Esophagus mucosa (tissue), 1 donor: Measurements from ENCODE around the gene RTRAF. TPM values are rescaled to one million over a fixed set of nuclear protein-coding genes. Genes with fewer than 3 reads are reported as not detected.

Experiments
- ATAC-seq: fragments of 200-7000 bp; cut with Tn5 transposase; one replicate; pipeline ENCODE4 v1.9.1; 2020
- total RNA-seq: library from RNA; stranded (reverse); gene quantifications from one replicate; pipeline ENCODE4 v1.2.4, GENCODE V29; 2023
- donor health status: DM: yes; HTN: yes; CAD: no.

RTRAF gene
- total RNA-seq, 1 donor from 2014 or later: 122 TPM

DNA sequence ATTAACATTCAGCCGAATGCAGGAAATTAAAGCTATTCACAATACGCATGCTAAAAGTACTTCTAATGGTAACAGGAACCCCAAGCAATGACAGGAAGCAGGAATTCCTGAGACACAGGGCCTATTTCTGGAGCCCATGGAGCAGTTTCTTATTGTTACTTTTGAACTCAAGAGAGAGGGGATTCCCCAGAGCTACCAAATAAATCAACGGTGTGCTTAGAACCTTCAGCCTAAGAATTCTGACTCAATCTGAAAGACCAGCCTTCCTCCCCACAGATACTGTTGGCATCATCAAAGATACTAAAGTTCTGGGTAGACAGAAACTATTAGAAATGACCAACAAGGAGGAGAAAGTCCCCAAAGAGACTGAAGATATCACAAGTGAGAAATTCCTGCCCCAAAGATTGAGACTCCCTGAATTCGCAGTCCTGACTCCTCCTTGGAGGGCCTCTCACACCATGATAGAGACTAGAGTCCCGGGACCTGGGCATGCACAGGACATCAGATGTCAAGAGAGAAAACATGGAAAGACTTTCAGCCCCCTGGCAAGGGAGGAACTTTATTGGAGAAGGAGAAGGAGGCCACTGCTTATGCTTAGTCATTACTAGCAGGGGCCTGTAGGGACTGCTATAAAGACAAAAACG, 32.7 kb downstream of the RTRAF start:
- no peak for ATAC-seq

DNA sequence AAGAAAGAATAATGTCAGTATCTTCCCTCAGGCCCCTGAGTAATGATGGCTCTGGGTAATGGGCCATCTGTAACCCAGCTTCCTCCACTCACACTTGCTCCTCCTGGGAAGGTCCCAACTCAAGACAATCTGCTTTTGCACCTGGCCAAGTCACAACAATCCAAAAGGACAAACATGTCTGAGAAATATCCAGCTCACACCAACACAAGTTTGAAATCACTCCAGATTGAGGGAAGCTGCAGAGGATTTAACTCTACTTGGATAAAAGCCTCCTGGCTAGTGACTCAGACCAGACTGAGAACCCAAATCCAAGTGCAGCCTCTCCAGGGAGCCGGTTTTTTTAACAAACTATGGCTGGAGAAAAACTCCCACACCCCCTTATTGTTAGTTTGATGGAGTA, 34.2 kb downstream of the RTRAF start:
- ATAC-seq: no peak

DNA sequence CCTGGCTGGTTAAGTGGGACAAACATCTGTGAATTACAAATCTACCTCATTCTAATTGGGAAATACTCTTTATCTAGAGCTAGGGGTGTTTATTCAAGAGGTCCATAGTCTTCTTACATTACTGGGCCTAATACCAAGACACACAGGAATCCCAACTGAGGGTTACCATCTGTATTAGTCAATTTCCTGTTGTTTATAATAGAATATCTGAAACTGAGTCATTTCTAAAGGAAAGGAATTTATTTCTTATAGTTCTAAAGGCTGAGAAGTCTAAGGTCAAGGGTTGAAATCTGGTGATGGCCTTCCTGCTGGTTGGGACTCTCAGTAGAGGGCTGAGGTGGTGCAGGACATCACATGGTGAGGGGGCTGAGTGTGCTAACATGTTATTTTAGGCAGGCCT, 36.0 kb downstream of the RTRAF start:
- ATAC-seq: no peak

DNA sequence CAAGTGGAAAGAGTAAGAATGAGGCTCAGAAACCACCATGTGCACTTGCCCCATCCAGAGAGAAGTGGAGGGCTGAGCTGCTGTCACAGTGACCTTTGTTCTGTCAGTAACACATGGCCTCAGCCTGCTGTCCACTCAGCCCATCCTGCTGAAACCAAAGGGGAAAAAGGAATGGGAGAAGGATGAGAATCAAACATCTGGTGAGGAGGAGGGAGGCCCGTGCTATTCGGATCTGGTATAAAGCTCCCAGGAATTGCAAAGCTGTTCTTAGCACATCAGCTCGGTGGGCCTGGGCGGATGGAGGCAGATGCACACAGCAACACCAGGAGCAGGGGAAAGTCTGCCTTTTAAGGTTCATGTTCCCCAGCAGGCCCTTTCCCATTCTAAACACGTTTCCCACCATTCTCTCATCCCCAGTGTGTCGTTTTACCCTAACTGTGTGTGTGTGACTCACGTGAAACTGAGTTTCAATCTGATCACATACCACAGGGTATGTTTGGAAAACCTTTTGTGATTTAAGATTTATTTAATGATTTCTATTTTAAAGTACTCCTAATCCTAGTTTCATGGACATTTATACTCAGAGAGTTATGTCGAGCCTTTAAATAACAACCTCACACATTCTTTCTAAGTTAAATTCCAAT, 36.8 kb downstream of the RTRAF start:
- ATAC-seq: no peak

DNA sequence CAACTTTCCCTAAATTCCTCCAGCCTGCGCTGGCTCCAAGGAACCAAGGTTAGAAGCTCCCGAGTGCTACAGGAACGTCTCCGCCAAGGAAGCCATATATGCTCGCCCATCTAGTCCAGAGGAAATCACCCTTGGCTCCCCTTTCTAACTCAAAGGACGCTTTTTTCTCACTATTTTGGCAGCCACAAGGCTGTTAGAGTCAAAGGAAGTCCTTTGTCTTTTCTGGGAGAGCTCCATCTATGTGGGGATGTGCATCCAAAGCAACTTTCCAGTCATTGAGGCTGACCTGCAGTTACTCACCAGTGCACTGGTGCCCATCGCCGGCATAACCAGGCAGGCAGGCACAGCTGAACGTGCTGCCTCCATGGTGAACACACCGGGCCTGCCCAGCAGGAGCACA, 37.6 kb downstream of the RTRAF start:
- no peak for ATAC-seq

DNA sequence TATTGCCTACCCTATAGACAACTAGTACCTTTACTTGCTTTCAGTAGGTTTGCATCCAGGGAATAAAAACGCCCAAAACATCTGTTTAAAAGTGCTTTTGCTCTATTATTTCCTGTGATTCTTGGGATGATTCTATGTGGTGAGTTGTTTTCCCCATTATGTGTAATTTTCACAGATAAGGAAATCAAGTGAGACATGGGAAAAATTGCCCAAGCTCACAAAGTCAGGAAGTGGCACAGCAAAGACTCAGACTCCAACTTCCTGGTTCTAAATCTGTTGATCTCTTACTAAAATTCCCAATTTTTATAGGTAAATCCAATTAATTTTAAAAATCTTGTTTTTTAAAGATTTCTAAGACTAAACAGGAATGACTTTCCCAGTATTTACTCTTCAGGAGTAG, 40.5 kb downstream of the RTRAF start:
- no peak for ATAC-seq

DNA sequence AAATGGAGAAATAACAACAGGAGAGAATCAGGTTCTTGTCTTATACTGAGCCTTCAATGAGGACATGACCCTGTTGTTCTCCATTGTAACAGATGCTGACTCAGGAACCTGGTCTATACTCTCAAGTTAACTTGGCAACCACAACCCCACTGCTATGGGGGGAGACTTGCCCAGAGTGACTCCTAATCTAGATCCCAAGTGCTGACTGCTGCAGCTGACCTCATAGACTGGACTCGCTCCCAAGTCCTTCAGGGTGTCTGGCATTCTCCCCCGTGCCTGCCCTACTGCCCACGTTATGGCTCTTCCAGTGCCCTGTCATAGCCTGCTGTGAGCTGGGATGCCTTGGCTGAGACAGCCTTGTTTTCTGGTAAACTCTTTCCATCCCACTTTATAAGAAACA, 42.4 kb downstream of the RTRAF start:
- ATAC-seq: no peak

DNA sequence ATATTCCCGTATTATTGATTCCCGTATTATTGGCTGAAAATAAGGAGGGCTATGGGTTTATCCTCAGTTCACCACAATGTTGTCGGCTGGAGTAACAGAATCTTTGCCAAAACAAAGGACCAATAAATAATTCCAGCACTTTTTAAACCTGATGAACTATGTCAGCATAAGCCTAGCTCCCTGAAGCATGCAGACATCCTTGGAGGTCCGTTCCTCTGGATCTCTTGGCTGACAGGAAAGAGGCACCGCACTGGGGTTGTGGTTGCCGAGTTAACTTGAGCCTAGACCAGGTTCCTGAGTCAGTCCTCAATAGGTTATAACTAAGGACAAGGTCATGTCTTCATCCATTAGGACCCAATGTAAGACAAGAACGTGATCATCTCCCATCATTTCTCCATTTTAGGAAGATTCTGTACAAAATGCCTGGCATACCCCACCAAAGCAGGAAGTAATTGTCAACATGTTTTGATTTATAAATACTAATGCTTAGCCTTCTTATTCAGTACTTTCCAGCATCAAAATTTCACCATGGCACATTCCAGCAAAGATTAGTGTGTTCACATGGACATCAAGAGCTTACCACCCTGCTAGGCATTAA, 43.0 kb downstream of the RTRAF start:
- ATAC-seq: no peak

DNA sequence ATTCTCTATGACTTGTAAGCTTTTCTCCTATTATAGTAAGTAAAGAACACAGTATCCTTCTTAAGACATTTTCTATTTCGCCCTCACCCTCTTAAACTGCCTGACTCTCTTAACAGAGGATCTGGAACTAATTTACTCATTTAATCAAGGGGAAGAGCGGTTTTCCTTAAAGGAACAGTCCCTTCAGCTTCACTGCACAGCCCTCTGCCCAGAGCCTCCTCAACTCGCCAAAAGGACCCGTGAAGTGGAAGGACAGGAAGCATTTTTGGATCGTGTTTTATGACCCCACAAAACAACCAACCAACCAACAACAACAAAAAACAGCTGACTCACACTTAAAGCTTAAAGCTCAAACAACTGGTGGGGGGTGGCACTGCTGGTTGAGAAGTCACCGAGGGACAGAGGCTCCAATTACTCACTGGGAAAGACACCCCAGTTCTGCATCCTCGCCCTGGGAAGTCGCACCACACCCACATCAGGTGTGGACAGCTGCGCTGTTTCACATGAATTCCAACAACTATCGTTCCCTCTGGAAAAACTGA, 43.8 kb downstream of the RTRAF start:
- ATAC-seq: no peak

DNA sequence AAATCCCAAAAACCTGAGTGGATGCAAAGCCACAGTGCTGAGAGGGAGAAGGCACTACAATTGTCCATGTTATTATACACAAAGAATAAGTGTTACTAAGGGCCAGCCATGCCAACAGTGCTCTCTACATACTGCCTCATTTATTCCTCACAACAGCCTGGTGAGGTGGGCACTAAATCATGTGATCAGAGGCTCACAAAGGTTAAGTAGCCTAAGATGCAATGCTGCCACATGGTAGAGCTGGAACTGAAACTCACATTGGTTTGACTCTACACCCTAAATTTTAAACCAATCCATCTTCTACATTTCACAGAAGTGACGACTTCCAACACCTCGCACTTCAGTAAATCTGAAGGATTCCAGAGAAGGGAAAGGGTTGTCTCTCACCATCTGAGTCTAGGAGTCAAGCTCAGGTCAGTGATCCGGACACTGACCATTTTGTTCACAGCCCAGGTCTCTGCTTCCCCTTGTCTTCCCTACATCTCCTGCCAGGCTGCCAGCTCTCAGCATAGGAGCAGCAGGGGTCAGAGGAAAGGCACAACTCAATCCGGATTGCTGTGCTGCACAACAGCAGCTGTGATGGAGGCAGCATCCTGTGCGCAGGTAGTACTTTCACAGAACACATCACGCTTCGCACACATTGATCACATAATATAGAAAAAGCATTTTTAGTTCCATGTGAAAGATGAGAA, 49.9 kb downstream of the RTRAF start:
- ATAC-seq: no peak

DNA sequence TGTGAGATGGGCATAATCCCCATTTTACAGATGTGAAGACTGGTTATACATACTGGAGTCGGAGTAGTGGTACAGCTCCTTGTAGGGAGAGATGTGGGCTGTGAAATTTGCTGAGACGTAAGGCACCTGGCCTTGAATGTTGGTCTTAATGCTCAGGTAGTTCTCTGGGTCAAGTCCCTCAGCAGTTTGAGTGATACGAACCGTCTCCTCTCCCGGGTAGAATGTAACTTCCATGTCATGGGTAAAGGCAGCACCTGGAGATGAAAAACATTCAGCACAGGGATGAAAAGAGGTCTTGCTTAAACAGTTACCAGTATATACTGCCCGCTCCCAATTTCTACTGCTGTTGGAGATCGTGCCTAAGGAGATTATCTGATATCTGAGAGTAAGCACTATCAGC, 51.3 kb downstream of the RTRAF start:
- ATAC-seq: no peak

DNA sequence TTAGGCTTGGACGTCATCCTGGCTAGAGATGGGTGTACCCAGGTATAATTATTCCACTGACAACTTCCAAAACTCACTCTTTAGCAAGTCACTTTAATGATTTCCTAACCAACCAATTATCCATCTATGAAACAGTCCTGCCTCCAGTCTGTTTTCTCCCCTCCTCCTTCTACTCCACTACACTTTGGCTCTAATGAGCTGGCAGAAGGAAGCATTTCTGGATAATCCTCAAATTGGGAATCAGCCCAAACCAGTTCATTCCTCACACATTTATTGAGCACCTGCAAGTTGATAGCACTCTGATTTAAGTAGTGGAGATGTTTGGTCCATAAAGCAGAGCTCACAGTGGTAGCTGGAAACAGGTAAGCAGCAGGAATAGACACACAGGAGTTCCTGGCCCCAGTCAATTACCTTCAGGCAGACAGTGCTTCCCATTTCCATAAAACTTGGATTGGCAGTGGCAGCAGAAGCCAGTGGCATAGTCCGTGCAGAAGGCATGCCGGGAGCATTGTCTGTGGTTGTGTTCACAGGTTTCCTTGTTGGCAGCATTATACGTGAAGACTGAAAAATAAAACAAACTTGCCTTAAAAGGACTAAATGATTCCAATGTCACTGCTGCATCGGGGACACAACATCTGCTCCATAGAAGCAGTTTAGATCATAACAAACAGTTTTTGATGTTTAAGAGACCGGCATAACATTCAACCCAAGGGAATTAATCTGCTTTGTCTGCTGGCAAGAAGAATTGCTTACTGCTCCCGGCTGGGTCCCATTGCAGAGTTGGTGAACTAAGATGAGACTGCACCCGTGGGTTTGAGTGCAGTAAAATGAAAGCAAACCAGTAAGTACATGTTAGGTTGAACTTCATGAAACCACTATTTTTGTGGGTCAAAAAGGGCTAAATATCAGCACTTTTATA, 53.3 kb downstream of the RTRAF start:
- ATAC-seq: no peak

DNA sequence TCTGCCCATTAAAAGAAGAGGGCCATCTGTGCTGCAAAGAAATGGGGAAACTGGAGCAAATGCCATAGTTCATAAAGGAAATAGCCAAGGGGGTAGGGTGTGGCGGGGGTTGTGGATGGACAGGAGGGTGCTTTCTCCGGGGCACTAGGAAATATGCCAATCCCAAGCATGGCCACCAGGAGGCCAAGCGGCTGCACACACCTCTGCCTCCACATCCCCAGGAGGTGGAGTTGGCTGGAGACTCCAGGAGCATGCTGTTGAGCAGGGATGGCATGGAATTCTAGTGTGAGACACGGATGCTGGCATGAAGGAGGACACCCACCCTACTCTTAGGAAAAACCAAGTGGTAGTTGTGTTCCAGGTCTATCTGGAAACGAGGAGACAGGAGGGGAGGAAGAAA, 54.3 kb downstream of the RTRAF start:
- ATAC-seq: peak; percentile 39

DNA sequence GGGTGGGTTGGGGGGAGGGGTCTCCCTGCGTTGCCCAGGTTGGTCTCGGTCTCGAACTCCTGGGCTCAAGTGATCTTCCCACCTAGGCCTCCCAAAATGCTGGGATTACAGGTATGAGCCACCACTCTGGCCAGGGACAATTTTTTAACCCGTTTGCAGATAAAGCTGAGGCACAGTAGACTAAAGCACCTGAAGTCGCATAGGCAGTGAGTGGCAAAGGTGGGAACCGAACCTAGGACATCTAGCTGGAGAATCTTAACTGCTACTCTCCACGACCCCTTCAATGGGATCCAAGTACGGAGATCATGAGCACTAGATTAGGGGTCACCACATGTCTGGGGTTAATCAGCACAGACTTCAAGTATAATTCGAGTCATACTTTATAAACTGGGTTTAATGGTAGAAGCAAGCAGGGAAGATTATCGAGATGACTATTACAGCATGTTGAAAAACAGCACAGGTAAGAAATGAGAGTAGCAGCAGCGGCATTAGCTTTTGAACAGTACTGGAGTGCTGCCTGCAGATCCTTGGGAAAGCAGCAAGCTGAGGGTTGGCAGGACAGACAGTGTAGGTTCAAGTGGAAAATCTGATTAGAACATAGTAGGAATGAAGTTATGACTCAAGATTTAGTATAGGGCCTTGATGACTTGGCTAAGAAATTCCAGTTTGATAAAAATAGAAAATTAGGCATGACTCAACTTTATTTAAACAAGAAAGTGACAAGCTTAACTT, 55.6 kb downstream of the RTRAF start:
- no peak for ATAC-seq

DNA sequence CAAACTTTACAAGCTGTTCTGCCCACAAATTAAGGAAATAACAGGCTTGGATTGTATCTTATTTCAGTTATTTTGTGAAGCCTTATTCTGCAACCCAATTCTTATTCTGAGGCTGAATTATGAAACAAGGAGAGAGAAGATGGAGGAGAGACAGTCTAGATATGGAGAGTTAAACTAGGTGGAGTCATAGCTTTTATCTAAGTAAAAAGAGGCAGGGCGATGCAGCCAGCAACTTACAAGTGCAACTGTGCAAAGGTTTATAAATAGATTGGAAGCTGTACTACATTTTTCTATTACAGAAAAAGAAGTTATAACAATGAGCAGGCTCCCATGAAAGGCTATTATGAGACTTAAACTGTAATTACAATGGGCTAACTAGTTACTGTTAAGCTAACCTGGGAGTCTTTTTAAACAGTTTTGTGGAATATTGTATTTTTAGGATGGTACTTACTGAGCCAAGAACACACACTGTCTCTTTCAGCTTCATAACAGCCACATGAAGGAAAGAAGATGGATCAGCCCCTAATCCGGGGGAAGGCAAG, 57.1 kb downstream of the RTRAF start:
- no peak for ATAC-seq

DNA sequence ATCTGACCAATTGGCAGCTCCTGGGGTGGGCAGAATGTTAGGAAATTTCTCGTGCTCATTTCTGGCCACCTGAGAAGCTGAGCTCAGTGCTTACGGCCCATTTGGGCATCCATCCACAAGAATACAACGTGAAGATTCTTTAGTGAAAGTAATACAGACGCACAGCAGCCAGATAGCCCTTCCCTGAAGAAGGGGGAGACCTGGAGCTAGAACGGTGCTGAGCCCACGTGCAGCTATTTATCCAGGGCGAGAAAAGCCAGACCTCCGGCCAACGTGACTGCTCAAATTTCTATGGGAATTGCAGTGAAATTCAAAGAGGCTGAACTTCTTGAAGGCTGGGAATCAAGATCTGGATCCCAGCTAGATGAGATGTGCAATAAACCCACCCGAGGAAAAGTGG, 58.8 kb downstream of the RTRAF start:
- ATAC-seq: no peak

DNA sequence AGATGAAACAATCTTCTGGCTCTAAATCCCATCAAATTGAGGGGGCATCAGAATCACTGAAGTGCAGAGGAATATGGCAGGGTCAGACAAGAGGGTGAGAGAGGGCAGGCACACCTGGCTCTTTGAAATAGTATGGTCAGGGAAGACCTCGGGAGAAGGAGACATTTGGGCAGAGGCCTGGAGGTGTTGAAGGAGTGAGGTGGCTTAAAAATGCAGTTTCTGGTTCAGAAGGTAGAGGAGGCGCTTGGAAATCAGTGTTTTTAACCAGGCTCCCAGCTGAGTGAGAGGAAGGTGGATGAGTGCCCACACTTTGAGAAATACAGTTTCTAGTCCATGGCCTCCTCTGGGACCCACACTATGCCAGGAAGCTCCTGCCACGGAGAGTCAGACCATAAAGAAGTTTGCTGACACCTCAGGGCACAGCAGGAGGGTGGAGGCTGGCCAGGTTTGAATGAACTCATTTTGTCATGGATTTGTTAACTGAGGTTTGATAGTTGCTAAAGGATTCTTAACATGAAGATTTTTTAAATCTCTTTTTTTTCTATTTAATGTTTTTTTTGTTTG, 59.4 kb downstream of the RTRAF start:
- ATAC-seq: no peak

DNA sequence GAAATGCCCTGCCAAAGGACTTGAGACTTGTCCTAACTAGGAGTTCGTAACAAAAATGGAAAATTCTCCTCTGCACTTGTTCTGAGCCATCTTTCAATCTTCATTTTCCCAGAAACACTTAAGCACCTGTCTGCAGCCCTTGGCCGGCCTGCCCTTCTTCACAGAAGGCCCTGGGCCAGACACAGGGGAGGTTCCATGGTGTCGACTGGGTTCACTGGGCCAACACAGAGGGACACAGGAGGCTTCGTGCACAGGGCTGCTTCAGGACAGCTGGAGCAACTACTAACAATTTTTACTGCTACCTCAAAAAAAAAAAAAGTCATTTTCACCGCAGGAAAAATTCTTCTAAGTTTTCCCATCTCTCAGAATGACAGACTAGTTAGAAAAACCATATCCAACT, 59.9 kb downstream of the RTRAF start:
- ATAC-seq: no peak

DNA sequence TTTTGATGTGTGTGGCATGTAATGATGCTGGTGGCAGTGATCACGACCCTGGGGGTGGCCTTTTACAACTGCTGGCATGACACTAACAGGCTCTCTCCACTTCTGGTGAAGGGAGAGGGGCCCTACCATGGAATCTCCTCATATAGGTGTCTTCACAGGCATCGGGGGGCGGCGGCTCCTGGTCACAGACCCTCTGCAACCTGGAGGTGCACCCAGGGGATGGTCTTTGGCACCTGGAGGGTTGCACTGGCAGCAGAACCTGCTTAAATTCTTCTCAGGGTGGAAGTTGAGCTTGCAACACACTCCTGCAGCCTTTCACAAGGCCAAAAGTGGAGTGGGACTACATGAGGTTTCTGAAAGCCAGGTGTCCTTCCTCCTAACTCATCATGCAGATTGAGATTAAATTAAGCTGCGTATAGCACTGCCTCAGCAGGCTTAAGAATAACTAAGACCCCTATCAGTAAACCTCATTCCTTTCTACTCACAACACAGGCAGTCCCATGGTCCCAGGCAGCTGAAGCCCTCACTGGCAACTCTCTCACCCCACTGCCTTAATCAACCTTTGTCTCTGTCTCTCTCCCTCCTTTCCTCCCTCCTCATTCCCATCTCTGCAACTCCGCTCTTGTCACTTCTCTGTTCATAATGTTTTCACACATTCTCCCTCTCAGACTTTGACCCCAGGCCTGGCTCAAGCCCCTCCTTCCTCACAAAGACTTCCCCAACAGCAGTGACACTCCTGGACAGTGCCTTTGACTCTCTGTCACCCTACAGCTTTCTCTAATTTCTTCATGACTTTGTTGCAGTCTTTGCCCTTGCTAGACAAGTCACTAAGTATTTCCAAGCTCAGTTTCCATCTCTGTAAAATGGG, 60.6 kb downstream of the RTRAF start:
- ATAC-seq: no peak

DNA sequence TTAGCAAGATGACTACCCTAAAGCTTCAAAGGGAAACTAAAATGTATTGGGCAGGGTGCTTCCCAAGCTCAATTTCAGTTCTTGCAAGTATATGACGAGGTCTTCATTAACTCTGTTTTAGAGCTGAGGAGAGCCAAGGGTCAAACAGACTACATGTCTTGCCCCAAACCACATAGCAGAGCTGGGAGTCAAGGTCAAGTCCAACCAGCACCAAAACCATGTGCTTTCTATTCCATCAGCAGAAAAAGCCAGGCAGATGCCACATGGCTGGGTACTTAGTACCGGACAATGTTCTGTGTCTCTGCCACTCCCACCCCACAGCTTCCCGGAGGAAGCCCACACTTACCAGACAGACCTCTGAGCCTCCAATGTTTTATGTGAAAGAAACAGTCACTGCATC, 61.9 kb downstream of the RTRAF start:
- no peak for ATAC-seq
